GM19035 (cell line): Measurements from ENCODE around the gene ACP6.
A peak's percentile ranks its signal among the peaks of the same experiment; 100 is the strongest.
"Not testable (repeated sequence)": the region's sequence is repeated elsewhere in the genome, so short reads cannot be mapped to it uniquely, and the experiment has no call there.

Source experiments
- ATAC-seq: cut with Tn5 transposase; IDR thresholded peaks from one replicate; pipeline ENCODE4 v1.9.1; 2021; ENCODE audit not compliant: unreplicated experiment

Gene ACP6

DNA sequence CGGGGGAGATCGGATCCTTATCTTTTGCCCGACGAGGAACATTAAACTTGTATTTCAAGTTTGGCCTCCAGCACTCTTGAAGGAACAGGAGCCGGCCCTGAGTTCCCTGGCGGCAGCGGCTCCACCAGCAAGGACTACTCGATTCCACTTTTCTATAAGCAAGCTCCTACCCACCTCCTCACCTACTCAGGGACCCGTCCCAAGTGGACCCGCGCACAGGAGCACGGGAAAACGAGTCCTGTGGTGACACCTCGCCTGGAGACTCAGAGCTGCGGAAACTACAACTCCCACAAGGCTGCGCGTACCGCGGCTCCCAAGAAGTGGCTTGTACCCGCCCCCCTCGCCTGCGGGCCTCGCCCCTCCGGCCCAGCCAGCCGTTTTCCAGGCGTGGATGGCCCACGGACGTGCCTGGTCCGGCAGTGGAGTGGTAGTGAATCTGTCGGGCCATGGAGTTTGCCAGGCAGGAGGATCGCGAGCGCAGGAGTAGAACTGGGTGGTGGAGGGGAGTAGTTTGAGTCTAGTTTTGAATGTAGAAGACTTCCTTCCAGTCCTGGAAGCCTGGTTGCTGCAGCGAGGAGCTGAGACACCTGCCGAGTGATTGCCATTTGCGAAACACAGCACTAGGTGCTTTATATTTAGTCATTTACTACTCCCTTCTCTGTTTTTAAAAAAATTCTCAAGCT is at the start of gene ACP6:
Gene ACP6 (minus strand): TSS at position 206 of the 683 bp plus-strand sequence. CDS start 476 bp downstream, outside the sequence.
- ATAC-seq, result peak; percentile 92

DNA sequence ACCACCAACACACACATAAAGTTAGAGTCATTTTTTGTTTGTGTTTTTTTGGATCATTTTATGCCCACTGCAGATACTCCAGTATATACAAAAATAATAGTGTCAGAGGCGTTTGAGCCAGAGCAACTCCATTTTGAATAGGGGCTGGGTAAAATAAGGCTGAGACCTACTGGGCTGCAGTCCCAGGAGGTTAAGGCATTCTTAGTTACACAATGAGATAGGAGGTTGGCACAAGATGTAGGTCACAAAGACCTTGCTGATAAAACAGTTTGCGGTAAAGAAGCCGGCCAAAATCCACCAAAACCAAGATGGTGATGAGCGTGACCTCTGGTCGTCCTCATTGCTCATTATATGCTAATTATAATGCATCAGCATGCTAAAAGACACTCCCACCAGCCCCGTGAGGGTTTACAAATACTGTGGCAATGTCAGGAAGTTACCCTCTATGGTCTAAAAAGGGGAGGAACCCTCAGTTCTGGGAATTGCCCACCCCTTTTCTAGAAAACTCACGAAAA is 49.4 kb upstream of the ACP6 start:
- no peak for ATAC-seq

- ATAC-seq, result no peak
These were observed 48.8 kb upstream of the ACP6 start for GRCh38 chr1:147719029-147719698.

DNA sequence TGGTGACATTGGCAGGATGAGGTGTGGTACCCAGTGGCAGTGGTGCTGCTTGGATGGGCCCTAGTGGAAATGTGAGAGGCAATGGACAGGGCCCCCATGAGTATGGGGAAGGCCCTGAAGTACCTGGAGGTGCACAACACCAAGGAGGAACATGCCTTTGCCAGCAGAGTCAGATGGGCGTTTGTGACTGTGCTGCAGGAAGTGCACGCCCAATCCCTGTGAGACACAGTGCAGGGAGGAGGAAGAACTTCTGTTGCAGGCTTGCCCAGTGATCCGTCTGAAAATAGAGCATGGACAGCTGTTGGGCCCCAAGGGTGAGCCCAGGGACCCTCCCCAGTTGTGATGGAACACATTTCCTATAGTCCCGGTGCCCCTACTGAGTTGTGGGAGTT is 47.4 kb upstream of the ACP6 start:
- no peak for ATAC-seq

DNA sequence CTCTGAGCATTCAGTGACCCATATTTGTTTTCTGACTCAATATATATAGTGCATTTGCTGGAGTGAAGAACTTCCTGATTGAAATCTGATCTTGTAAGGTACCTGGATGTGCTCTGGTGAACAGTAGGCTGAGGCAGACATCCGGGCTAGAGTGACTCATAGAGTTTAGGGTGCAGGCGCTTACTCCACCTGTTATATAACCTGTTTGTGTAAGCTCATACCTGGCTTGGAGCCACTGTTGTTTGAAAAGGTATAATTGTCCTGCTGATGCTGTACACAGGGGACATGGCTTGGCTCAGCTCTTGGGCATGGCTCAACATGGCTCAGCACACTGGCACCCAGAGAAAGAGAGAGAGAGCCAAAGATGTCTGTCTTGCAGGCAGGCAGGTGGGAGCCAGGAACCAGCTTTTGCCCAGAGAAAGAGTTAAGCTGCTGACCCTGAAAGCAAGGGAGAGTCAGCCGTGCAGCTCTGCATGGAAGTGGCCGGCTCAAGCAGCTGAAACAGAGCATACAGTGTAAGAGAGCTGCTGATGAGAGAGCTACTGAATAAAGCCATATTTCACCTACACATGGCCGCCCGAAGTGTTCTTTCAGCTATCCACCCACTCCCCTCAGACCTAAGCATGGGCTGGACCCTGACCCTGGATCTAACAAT is 46.9 kb upstream of the ACP6 start:
- ATAC-seq, result no peak

DNA sequence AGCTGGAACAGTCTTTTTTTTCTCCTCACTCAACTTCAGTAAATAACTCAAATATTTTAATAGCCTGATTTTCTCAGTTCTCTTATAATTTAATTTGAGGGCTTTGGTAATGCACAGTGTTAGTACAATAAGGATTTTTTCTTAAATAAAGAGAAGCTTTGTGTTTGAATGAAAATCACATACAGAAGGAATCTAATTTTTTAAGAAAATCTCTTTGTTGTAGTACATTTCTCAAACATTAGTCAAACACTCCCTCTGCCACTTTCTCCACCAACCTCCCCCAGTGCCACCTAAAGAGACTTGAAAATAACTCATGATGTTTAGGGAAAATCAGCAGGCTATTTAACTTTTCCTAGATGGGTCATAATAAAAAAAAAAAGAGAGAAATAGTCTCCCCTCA is 42.3 kb upstream of the ACP6 start:
- no peak for ATAC-seq

GRCh38 chr1:147700042-147701006 is 30.0 kb upstream of the ACP6 start:
- no peak for ATAC-seq

DNA sequence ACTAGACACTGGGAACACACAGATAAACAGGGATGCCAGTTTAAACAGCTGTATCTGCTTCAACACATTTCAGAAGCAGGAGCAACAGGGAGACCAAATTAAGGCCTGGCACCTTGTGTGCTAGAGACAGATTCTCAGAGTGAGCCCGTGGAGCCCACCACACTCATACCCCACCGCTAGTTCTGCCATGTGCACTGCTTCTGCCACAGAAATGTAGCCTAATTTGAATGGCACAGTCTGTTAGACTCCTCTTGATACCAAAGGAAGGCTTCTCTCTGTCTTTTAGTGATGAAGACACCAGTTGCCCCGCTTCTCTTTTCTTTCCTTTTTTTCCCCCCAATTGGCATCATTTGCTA is 29.3 kb upstream of the ACP6 start:
- no peak for ATAC-seq

DNA sequence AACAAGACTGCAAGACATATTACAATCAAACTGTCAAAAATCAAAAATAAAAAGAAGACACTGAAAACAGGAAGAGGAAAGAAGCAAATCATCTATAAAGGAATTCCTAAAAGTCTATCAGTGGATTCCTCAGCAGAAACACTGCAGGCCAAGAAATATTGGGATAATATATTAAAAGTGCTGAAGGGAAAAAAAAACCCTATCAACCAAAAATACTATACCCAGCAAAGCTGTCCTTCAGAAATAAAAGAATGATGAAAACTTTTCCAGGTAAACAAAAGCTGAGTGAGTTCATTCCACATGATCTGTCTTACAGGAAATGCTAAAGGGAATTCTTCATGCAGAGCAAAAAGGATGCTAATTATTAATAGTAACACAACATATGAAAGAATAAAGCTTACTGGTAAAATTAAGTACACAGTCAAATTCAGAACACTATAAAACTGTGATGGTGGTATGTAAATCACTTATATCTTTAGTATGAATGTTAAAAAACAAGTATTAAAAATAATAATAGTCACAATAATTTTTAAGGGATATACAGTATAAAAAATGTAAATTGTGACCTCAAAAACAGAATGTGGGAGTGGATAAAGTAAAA is 12.9 kb upstream of the ACP6 start:
- no peak for ATAC-seq

- not testable (repeated sequence) for ATAC-seq
These were observed 10.4 kb upstream of the ACP6 start for GRCh38 chr1:147680608-147681235.

- ATAC-seq, result not testable (repeated sequence)
These were observed 7.4 kb upstream of the ACP6 start for GRCh38 chr1:147677681-147678080.

DNA sequence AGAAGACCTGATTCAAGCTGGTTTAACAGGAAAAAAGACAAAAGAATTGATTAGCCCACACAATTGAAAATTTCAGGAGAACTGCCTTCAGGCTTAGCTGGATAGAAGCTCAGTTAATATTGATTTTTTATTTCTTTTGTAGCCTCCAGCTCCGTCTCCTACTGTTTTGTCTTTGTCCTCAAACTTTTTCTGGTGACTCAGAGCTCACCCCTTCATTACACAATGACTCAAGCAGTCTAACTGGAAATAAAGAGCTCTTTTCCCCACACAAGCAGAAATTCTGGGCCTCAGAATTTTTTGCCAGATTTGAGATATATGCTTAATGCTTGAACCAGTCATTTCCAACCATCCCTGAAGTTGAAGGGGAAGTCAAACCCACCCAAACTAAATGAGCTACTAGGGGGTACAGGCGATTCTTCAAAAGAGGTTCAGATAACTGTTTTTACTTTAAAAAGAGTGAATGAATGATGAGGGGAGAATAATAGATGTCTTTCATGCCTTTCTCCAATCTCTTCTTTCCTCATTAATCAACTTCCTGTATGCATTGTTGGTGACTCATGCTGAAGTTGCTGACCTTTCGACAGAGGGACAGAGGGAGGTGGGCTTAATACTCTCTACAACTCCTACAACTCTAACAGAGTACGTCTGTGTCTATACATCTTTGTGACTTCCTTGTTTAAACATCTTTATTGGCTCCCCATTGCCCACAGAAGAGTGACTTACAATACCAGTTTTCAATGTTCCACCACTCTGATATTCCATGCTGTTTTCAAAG is 6.2 kb upstream of the ACP6 start:
- ATAC-seq, result no peak

GRCh38 chr1:147673816-147674215 is 3.5 kb upstream of the ACP6 start:
- ATAC-seq, result no peak

GRCh38 chr1:147673406-147673805 is 3.1 kb upstream of the ACP6 start:
- ATAC-seq, result no peak

GRCh38 chr1:147669469-147670318 is 630 bp downstream of the ACP6 start:
- ATAC-seq, result peak; percentile 32

DNA sequence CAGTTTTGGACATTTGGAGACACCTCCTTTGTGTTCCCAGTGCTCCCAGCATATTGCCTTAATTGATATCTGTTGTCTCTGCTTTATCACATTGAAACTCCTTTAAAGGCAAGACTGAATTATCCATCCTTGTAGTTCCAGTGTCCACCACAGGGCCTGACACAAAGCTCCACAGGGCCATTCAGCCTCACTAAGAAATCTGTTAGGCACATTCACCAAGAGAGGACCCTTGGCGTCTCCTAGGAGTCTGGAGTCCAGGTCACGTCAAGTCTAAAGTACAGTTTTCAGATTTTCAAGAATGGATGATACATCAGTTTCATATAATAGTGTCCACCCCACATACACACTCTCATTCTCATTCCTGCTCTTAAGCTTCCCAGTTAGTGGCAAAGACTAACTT is 4.8 kb downstream of the ACP6 start:
- ATAC-seq, result no peak

GRCh38 chr1:147664206-147664605 is 6.1 kb downstream of the ACP6 start:
- ATAC-seq, result no peak

GRCh38 chr1:147654511-147654910 is 15.8 kb downstream of the ACP6 start:
- no peak for ATAC-seq
